Loucy (cell line): Measurements from ENCODE around the gene CCDC12.

Experiments used
- H2AFZ ChIP-seq: fragments of 200-600 bp; sonication (generic); 2 replicates; pipeline ENCODE4 v1.6.0; 2016; ENCODE audit warnings: antibody characterized with exemption, mild to moderate bottlenecking, low read length, moderate library complexity
- H3F3A ChIP-seq: fragments of 200-600 bp; 2 replicates; pipeline ENCODE4 v1.6.0; 2016; ENCODE audit warnings: antibody characterized with exemption, low read depth, mild to moderate bottlenecking
- H3K27me3 ChIP-seq: fragments of 200-600 bp; sonication (generic); 2 replicates; pipeline ENCODE4 v1.6.1; 2014; ENCODE audit warnings: low read length, mild to moderate bottlenecking; ENCODE audit not compliant: insufficient read depth, poor library complexity, severe bottlenecking
- H3K36me3 ChIP-seq: fragments of 200-600 bp; sonication (generic); 2 replicates; pipeline ENCODE4 v1.6.1; 2016; ENCODE audit warnings: low read length; ENCODE audit not compliant: insufficient read depth
- H3K4me1 ChIP-seq: fragments of 200-600 bp; sonication (generic); 2 replicates; pipeline ENCODE4 v1.5.1; 2014; ENCODE audit warnings: low read length, mild to moderate bottlenecking; ENCODE audit not compliant: insufficient read depth, poor library complexity, severe bottlenecking
- H3K4me2 ChIP-seq: fragments of 200-600 bp; sonication (generic); 2 replicates; pipeline ENCODE4 v1.6.0; 2014; ENCODE audit warnings: antibody characterized with exemption, low read length, low read depth, mild to moderate bottlenecking; ENCODE audit not compliant: poor library complexity, severe bottlenecking
- H3K4me3 ChIP-seq: fragments of 200-600 bp; sonication (generic); 2 replicates; pipeline ENCODE4 v1.5.1; 2014; ENCODE audit warnings: low read length, mild to moderate bottlenecking, mixed read lengths; ENCODE audit not compliant: poor library complexity, severe bottlenecking
- H3K79me2 ChIP-seq: fragments of 200-600 bp; sonication (generic); 2 replicates; pipeline ENCODE4 v1.6.1; 2014; ENCODE audit warnings: low read length; ENCODE audit not compliant: insufficient read depth
- H3K9ac ChIP-seq: fragments of 200-600 bp; sonication (generic); 2 replicates; pipeline ENCODE4 v1.6.0; 2014; ENCODE audit warnings: mild to moderate bottlenecking, low read depth, low read length, moderate library complexity; ENCODE audit not compliant: poor library complexity, severe bottlenecking
- H3K9me2 ChIP-seq: fragments of 200-600 bp; sonication (generic); replicated peaks from 2 replicates; pipeline ENCODE4 v1.6.1; 2016; ENCODE audit warnings: low read depth, low read length, mixed read lengths
- H3K9me3 ChIP-seq: fragments of 200-600 bp; sonication (generic); 2 replicates; pipeline ENCODE4 v1.6.1; 2014; ENCODE audit warnings: mild to moderate bottlenecking, antibody characterized with exemption, low read length, low read depth; ENCODE audit not compliant: insufficient read depth
- H4K20me1 ChIP-seq: fragments of 200-600 bp; sonication (generic); 2 replicates; pipeline ENCODE4 v1.6.0; 2014; ENCODE audit warnings: antibody characterized with exemption, low read length, mild to moderate bottlenecking; ENCODE audit not compliant: insufficient read depth, poor library complexity, severe bottlenecking
- EZH2phosphoT487 ChIP-seq: fragments of 200-600 bp; IDR thresholded peaks from 2 replicates; pipeline ENCODE4 v1.6.1; 2018; ENCODE audit warnings: antibody characterized with exemption, mild to moderate bottlenecking, moderate library complexity, borderline replicate concordance
- TF ChIP-seq, protein P1 (sequence below): fragments of 200-600 bp; sonication (generic); conservative IDR thresholded peaks from 2 replicates; pipeline ENCODE4 v1.5.1; 2014; ENCODE audit warnings: mild to moderate bottlenecking, antibody characterized with exemption, low read length

The CCDC12 gene

DNA sequence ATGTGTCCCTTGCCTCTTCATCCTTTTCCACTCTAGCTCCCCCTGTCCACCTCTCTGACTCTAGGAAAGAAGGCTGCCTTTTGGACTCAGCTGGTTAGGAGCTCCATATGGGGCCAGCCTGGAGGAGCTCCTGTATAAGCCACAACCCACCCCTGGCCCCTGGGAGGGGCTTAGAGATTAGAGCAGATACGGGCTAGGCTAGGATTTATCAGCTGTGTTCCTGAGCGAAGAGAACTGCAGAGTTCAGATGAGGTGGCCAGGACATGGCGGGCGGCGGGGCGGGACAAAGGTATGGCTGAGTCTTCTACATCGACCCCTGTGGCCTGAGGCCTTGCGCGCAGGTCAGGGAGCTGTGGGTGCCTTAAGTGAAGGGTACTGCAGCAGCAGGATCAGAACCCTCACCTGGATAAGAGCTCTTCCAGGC lies 10.8 kb upstream of the CCDC12 start:
- peak overlapping the region; percentile 73 for H3K9ac ChIP-seq
- no peak overlapping the region for H2AFZ ChIP-seq
- H4K20me1 ChIP-seq = no peaks in the 10 kb centered on the region
- no peaks in the 10 kb centered on the region for H3K9me2 ChIP-seq
- H3K4me1 ChIP-seq = peaks cover 84% of the 10 kb centered on the region
- TF ChIP-seq, protein P1, sequence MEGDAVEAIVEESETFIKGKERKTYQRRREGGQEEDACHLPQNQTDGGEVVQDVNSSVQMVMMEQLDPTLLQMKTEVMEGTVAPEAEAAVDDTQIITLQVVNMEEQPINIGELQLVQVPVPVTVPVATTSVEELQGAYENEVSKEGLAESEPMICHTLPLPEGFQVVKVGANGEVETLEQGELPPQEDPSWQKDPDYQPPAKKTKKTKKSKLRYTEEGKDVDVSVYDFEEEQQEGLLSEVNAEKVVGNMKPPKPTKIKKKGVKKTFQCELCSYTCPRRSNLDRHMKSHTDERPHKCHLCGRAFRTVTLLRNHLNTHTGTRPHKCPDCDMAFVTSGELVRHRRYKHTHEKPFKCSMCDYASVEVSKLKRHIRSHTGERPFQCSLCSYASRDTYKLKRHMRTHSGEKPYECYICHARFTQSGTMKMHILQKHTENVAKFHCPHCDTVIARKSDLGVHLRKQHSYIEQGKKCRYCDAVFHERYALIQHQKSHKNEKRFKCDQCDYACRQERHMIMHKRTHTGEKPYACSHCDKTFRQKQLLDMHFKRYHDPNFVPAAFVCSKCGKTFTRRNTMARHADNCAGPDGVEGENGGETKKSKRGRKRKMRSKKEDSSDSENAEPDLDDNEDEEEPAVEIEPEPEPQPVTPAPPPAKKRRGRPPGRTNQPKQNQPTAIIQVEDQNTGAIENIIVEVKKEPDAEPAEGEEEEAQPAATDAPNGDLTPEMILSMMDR = no peak; the same call in 1 of the 2 replicates
- TF ChIP-seq EZH2phosphoT487 = no peak
- H3K79me2 ChIP-seq = peaks cover 91% of the 10 kb centered on the region
- H3K36me3 ChIP-seq = peaks cover 5% of the 10 kb centered on the region; the same call in 1 of the 2 replicates
- H3K9me3 ChIP-seq = no peaks in the 10 kb centered on the region
- H3K27me3 ChIP-seq = no peaks in the 10 kb centered on the region
- no peaks in the 10 kb centered on the region for H3F3A ChIP-seq
- peak overlapping the region; percentile 93 for H3K4me2 ChIP-seq
- H3K4me3 ChIP-seq = peak overlapping the region; percentile 67

DNA sequence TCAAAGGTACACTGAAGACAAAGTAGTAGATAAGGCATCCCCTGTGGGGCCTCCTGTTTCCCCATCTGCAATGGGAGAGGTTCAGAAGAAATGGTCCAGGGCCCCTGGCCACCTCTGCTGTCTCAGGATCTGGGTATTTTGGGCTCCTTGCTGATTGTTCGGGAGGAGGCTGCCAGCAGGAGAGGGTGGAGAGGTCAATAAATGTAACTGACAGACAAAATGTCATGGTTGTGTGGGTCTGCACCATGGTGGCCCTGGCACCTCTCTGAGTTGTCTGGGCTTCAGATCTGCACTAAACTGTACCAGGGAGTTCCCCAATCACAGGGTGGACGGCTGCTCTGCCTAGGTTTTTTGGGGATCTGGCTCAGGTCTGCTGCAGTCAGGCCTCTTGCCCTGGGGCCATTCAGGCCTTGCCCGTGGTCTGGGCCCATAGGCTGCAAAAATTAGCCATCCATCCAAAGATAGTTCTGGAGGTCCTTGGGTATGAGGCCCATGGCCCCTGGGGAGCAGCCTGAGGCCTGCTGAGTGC lies 10.3 kb upstream of the CCDC12 start:
- TF ChIP-seq, protein P1 = no peak
- Histone ChIP-seq H3K79me2 (peaks cover 94% of the 10 kb centered on the region), H3K4me1 (peaks cover 88% of the 10 kb centered on the region), H3K9me2 (no peaks in the 10 kb centered on the region), H3K4me3 (peak overlapping the region; percentile 67), H3K27me3 (no peaks in the 10 kb centered on the region), H3K4me2 (peak overlapping the region; percentile 93), H4K20me1 (no peaks in the 10 kb centered on the region), H3K9ac (peak overlapping the region; percentile 73), H3F3A (no peaks in the 10 kb centered on the region), H3K36me3 (peaks cover 5% of the 10 kb centered on the region; the same call in 1 of the 2 replicates), H3K9me3 (no peaks in the 10 kb centered on the region), H2AFZ (no peak overlapping the region)

DNA sequence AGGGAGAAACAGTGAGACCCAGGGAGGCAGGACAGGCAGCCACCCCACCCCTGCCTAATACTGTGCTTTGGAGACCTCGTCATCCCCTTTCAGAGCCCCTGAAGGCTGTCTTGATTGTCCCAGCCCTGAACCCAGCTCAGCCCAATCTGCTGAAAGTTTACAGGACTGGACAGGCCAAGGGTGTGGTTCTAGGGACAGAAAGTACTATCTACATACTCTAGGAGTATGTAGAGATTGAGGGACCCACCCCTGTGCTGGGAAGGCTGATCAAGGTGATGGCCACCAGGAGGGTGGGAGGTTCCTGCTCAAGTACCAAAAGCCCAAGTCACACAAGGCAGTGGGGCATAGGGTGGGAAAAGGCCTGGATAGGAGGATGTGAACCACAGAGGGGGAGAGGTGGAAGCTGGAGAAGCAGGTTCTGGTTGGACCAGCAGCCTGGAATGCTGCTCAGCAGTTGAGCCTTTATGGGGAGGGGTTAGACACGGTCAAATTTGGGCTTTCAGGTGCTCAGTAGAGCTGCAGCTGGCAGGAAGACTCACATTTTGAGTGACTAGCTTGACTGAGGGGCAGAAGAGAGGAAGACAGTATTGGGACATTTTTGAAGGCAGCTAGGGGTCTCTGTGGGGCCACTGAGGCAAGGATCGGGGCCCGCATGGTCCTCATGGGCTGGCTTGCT lies 9.6 kb upstream of the CCDC12 start:
- H3K27me3 ChIP-seq = no peaks in the 10 kb centered on the region
- H3K9me2 ChIP-seq = no peaks in the 10 kb centered on the region
- H4K20me1 ChIP-seq = no peaks in the 10 kb centered on the region
- no peaks in the 10 kb centered on the region for H3F3A ChIP-seq
- no peak overlapping the region for H2AFZ ChIP-seq
- H3K79me2 ChIP-seq = peaks cover 94% of the 10 kb centered on the region
- H3K9ac ChIP-seq = peak overlapping the region; percentile 73
- H3K4me3 ChIP-seq = peak overlapping the region; percentile 67
- peaks cover 2% of the 10 kb centered on the region; the same call in 1 of the 2 replicates for H3K36me3 ChIP-seq
- peaks cover 87% of the 10 kb centered on the region for H3K4me1 ChIP-seq
- H3K4me2 ChIP-seq = peak overlapping the region; percentile 93
- TF ChIP-seq, protein P1 = no peak
- no peak for TF ChIP-seq EZH2phosphoT487
- no peaks in the 10 kb centered on the region for H3K9me3 ChIP-seq
